ENCODE data around the gene GSTCD.

DNA sequence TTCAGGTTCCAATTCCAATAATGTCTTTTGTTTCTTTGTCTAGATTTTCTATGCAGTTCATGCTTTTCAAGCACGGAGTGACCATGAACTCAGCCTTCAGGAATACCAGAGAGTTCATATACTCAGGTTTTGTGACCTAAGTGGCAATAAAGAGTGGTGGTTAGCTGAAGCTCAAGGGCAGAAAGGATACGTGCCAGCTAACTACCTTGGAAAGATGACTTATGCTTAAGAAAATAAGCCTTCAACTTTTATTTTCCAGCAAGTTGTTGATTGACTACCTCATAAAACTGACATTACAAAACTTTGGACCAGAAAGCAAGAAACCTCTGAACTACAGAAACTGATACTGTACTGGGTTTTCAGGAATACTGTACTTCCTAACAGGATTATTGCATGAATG lies 30.9 kb upstream of the GSTCD start:
- TF ChIP-seq, protein P1, sequence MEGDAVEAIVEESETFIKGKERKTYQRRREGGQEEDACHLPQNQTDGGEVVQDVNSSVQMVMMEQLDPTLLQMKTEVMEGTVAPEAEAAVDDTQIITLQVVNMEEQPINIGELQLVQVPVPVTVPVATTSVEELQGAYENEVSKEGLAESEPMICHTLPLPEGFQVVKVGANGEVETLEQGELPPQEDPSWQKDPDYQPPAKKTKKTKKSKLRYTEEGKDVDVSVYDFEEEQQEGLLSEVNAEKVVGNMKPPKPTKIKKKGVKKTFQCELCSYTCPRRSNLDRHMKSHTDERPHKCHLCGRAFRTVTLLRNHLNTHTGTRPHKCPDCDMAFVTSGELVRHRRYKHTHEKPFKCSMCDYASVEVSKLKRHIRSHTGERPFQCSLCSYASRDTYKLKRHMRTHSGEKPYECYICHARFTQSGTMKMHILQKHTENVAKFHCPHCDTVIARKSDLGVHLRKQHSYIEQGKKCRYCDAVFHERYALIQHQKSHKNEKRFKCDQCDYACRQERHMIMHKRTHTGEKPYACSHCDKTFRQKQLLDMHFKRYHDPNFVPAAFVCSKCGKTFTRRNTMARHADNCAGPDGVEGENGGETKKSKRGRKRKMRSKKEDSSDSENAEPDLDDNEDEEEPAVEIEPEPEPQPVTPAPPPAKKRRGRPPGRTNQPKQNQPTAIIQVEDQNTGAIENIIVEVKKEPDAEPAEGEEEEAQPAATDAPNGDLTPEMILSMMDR (conservative IDR thresholded peaks at IDR 0.05; ENCODE audit: low read depth, low read length), result no peak
- no peak for TF ChIP-seq EZH2 (IDR thresholded peaks at IDR 0.05; ENCODE audit: borderline replicate concordance, low read depth, low read length, poor library complexity, severe bottlenecking)
